HG03442 (cell line): ENCODE data around the gene FXYD3.

Experiments used
- ATAC-seq: cut with Tn5 transposase; IDR thresholded peaks from one replicate; pipeline ENCODE4 v1.9.1; 2021; ENCODE audit warnings: mild to moderate bottlenecking, moderate library complexity; ENCODE audit not compliant: unreplicated experiment

FXYD3 gene

GRCh38 chr19:35105411-35106290 is 10.0 kb upstream of the FXYD3 start:
- no peak for ATAC-seq

- no peak for ATAC-seq
Observed at GRCh38 chr19:35106291-35106583, 9.4 kb upstream of the FXYD3 start.

DNA sequence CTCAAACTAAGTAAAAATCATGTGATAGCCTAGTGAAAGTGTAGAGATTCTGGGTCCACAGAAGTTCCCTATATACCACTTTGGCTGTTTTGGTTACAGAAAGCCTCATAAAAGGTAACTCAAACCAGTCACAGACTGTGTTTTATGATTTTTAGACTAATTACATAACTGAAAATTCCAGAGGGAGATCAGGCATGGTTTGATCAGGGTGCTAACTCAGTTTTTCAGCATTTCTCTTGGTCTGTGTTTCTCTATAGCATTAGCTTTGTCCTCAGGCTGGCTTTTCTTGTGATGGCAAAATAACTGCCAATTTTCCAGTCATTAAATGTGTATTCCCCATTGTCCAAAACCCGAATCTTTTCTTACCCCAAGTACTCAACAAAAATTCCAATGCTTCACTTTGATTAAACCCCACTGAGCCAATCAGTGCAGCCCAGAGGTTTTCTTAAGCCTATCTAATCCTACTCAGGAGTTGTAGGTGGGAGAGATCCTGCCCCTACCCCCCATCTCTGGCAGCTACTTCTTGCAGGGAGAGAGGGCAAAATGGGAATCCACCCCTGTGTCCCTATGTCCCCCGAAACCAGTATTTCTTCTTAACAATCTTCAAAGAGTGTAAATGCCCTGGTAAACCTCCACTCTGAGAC is 8.6 kb upstream of the FXYD3 start:
- no peak for ATAC-seq

DNA sequence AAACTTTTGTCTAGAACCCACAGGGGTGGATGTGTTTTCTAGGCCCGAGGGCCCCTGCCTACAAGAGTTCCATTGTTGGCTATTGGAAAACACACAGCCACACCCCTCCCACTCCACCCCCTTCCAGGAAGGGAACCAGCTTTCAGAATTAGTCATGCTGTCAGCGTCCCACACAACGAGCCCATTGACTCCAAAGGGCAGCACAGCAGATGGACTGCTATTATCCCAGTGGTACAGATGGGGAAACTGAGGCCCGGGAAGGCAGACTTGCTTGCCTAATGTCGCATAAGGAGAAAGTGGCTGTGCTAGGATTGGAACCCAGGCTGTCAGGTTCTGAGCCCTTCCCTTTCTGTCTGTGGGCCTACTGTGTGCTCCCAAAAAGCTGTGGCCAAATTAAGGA is 8.1 kb upstream of the FXYD3 start:
- no peak for ATAC-seq

GRCh38 chr19:35108730-35109129 is 6.9 kb upstream of the FXYD3 start:
- no peak for ATAC-seq

GRCh38 chr19:35109395-35110112 is 6.1 kb upstream of the FXYD3 start:
- ATAC-seq = no peak

GRCh38 chr19:35110974-35111373 is 4.6 kb upstream of the FXYD3 start:
- ATAC-seq = no peak

DNA sequence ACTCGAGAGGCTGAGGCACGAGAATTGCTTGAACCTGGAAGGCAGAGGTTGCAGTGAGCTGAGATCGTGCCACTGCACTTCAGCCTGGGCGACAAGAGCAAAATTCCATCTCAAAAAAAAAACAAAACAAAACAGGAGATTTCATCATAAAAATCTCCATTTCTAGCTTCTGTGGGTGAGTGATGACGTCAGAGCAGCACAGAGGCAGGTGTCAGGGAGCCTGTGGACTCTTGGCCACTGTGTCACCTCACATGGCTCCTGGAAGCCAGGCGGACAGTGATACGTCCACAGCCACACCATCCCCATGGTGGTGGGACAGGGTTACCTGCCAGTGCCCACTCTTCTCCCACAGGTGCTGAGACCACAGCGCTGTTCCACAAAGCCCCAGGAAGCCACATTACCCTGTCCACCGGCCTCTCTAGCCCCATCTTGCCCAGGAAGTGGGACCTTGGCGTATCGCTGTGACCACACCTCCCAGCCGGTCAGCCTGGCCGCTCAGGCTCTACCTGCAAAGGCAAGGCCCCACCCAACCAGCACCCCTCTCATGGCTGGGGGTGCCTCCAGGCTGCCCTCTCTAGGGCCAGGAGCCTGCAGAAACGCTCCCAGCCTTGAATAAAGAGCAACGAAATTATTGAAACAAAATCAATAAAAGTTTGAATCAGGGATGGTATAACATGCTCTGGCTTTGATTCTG is 2.5 kb upstream of the FXYD3 start:
- no peak for ATAC-seq

DNA sequence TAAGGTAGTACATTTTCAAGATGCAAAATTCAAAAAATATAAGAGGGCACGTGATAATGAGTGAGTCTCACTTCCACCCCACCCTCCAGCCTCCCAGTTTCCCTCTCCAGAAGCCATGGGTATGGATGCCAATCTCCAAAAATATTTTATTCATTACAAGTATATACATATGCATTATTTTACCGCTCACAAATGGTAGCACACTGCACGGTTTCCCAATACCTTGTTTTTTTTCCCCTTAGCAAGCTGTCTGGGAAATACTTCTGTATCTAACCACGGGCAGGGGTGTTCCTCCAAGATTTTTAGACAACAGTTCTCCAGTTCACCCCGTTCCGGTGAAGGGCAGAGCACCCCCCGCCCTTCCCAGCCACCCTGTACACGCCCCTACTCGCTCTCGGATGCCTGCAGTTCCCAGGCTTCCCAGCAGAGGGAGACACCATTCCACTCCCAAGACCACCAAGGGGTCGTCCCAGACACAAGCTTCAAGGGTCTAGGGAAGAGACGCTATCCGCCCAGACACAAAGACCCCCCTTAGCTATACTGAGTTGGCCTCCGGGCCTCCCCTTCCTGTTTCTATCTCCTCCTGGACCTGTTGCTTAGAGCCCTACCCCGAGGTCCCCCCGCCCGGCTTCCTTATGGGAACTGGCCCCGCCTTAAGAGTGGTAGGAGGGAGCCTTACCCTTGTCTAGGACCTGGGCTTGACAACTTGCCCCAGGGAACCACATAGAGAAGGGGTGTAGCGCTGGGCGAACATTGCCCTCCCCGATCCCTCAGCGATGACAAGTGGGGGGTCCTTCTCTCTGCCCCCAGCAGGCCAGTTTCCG is 1.1 kb upstream of the FXYD3 start:
- ATAC-seq = no peak

- ATAC-seq = no peak
Observed at GRCh38 chr19:35116072-35116801, 614 bp downstream of the FXYD3 start.

DNA sequence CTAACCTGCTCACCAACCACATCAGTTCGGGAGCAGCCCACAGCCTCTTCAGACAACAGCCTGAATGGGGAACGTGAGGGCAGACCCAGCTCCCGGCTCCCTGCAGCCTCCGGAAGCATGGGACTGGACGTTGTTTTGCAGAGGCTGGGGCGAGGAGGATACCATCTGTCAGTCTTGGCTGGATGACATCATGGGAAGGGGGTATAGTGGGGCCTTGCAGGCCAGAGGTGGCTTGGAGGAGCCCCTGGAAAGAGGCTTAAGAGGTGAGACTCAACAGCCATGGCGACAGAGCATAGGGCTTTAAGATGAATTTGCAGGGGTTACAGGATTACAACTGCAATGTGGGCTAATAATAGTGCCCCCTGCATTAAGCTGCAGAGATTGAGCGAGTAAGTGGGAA is 1.5 kb downstream of the FXYD3 start:
- no peak for ATAC-seq

- ATAC-seq = no peak
Observed at GRCh38 chr19:35117799-35118198, 2.2 kb downstream of the FXYD3 start.

- no peak for ATAC-seq
Observed at GRCh38 chr19:35118268-35119020, 2.8 kb downstream of the FXYD3 start.

- no peak for ATAC-seq
Observed at GRCh38 chr19:35119091-35119490, 3.5 kb downstream of the FXYD3 start.

- ATAC-seq = no peak
Observed at GRCh38 chr19:35119578-35120155, 4.0 kb downstream of the FXYD3 start.

GRCh38 chr19:35120492-35120891 is 4.9 kb downstream of the FXYD3 start:
- ATAC-seq = no peak

DNA sequence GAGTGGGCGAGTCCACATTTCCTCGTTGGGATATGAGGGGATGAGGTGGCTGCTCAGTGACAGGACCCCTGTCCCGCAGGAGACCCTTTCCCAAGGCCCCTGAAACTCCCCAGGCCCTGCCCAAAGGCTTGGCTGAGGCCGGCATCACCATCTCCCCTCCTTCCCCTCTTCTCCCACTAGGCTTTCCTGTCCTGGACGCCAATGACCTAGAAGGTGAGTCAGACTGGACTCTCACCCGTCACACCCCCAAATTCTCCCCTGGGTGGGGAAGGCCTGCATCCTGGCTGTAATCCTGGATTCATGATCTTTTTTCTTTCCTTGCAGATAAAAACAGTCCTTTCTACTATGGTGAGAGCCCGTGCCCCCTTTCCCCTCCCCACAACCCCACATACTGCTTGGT is 5.3 kb downstream of the FXYD3 start:
- ATAC-seq = no peak

GRCh38 chr19:35122687-35123551 is 7.3 kb downstream of the FXYD3 start:
- no peak for ATAC-seq
